Chondrocyte (in vitro differentiated cells): ENCODE results near the gene EEF1AKMT3. TPM values are rescaled to one million over a fixed set of nuclear protein-coding genes. Genes with fewer than 3 reads are reported as not detected.

ENCODE experiments used
- DNase-seq: peaks from one replicate; pipeline ENCODE4 v3.0.0; 2021; ENCODE audit warnings: mixed read lengths, low spot score
- H3K27ac Mint-ChIP-seq: one replicate; pipeline ENCODE4 v1.8.0; 2021; ENCODE audit warnings: mild to moderate bottlenecking, moderate library complexity, mixed read lengths; ENCODE audit not compliant: unreplicated experiment
- H3K27me3 Mint-ChIP-seq: 2 replicates; pipeline ENCODE4 v1.8.0; 2021; ENCODE audit warnings: low read depth, mixed read lengths
- H3K36me3 Mint-ChIP-seq: 2 replicates; pipeline ENCODE4 v1.8.0; 2021; ENCODE audit warnings: low read depth, mixed read lengths
- H3K4me1 Mint-ChIP-seq: 2 replicates; pipeline ENCODE4 v1.8.0; 2021; ENCODE audit warnings: low read depth, mild to moderate bottlenecking, mixed read lengths
- H3K4me3 Mint-ChIP-seq: one replicate; pipeline ENCODE4 v1.8.0; 2021; ENCODE audit warnings: mild to moderate bottlenecking, moderate library complexity, mixed read lengths; ENCODE audit not compliant: unreplicated experiment
- H3K9me3 Mint-ChIP-seq: 2 replicates; pipeline ENCODE4 v1.8.0; 2021; ENCODE audit warnings: low read depth, mixed read lengths
- total RNA-seq: library from RNA; stranded (reverse); gene quantifications from 3 replicates; pipeline ENCODE4 v1.2.1, GENCODE V29; 2021
- TF ChIP-seq, protein P1 (sequence below): fragments of 200-600 bp; sonication (generic); IDR thresholded peaks from 2 replicates; pipeline ENCODE4 v1.5.0; 2021; ENCODE audit warnings: antibody characterized with exemption, mild to moderate bottlenecking, moderate library complexity

Gene EEF1AKMT3
- total RNA-seq, 1 donor from 2014 or later, result 13.6 TPM

DNA sequence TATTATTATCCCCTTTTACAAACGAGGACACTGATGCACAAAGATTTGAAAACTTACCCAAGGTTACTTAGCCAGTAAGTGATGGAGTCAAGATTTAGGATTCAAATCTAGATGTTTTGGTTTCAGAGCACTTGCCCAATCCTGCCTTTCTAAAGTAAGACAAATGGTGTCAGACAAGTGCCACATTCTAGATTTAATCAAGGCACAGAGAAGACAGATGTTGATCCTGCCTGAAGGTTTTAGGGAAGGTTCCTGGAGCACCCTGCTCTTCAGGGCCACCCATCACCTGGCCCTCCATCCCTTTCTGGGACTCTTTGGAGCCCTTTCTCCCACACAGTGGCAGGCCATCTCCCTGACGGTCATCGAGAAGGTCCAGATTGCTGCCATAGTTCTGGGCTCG lies 14.6 kb upstream of the EEF1AKMT3 start:
- no peaks in the 10 kb centered on the region for H3K9me3 Mint-ChIP-seq
- H3K27ac Mint-ChIP-seq, result no peak overlapping the region
- no peak for DNase-seq
- peaks cover 22% of the 10 kb centered on the region for H3K4me1 Mint-ChIP-seq
- peaks cover 2% of the 10 kb centered on the region for H3K27me3 Mint-ChIP-seq
- TF ChIP-seq, protein P1, sequence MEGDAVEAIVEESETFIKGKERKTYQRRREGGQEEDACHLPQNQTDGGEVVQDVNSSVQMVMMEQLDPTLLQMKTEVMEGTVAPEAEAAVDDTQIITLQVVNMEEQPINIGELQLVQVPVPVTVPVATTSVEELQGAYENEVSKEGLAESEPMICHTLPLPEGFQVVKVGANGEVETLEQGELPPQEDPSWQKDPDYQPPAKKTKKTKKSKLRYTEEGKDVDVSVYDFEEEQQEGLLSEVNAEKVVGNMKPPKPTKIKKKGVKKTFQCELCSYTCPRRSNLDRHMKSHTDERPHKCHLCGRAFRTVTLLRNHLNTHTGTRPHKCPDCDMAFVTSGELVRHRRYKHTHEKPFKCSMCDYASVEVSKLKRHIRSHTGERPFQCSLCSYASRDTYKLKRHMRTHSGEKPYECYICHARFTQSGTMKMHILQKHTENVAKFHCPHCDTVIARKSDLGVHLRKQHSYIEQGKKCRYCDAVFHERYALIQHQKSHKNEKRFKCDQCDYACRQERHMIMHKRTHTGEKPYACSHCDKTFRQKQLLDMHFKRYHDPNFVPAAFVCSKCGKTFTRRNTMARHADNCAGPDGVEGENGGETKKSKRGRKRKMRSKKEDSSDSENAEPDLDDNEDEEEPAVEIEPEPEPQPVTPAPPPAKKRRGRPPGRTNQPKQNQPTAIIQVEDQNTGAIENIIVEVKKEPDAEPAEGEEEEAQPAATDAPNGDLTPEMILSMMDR, result no peak
- no peak overlapping the region for H3K4me3 Mint-ChIP-seq
- H3K36me3 Mint-ChIP-seq, result peaks cover 12% of the 10 kb centered on the region

DNA sequence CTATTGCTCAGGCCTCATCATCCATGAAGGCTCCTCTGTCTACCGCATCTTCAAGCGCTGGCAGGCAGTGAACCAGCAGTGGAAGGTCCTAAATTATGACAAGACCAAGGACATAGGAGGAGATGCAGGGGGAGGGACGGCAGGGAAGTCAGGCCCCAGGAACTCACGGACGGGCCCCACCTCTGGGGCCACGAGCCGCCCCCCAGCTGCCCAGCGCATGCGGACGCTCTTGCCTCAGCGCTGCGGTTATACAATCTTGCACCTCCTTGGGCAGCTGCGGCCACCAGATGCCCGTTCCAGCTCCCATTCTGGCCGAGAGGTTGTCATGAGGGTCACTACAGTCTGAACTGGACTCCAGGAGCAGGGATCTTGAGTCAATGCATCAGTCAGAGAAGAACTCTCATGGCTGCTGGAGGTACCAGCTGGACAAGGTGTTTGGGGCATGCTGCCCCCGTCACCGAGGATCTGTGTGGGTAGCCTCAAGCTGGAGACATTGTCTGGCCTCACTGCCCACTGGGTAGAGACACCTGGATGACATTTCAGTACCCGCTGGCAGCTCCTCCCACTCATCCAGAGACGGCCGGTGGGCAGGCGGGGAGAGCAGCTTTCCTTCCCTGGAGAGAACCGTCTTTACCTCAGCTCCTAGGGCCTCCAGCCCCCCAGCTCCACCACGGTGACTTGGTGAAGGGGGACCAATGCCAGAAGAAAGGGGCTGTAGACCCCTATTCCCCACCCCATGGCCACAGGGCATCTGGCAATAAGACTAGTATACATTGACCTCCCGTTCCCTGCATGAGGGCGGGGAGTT lies 13.7 kb upstream of the EEF1AKMT3 start:
- TF ChIP-seq, protein P1, result no peak
- no peak for DNase-seq
- Mint-ChIP-seq H3K4me1 (peaks cover 19% of the 10 kb centered on the region), H3K27ac (no peak overlapping the region), H3K36me3 (peaks cover 12% of the 10 kb centered on the region), H3K9me3 (no peaks in the 10 kb centered on the region), H3K27me3 (peaks cover 10% of the 10 kb centered on the region), H3K4me3 (no peak overlapping the region)

DNA sequence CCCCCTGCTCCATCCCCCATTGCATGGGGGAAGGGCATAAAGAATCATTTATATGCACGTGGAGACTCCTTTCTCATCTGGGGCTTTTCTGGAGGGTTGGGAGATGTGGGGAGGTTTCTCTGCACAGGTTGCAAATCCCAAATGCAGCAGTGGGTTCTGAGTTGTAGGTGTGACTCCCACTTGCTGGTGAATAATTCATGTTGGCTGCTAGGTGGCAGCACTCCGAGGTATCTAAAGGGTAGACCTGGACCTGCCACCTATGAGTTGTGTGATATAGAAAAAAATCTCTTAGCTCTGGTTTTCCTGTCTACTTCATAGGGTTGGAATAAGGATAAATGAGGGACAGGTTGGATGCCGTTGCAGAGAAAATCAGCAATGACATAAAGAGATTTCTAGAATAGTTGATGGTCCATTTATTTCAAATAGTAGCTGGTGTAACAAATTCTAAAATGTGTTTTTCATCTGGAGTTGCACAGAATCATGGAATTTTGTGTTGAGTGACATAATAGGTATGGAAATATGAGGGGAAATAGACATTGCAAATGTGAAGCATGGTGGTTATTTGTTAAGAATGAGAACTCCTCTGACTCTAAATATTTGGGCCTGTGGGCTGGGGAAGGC lies 12.9 kb upstream of the EEF1AKMT3 start:
- peaks cover 18% of the 10 kb centered on the region for H3K4me1 Mint-ChIP-seq
- H3K27me3 Mint-ChIP-seq, result peaks cover 18% of the 10 kb centered on the region
- no peak for DNase-seq
- no peaks in the 10 kb centered on the region for H3K9me3 Mint-ChIP-seq
- no peak overlapping the region for H3K27ac Mint-ChIP-seq
- H3K4me3 Mint-ChIP-seq, result no peak overlapping the region
- TF ChIP-seq, protein P1, result peak; percentile 70
- peaks cover 15% of the 10 kb centered on the region for H3K36me3 Mint-ChIP-seq

DNA sequence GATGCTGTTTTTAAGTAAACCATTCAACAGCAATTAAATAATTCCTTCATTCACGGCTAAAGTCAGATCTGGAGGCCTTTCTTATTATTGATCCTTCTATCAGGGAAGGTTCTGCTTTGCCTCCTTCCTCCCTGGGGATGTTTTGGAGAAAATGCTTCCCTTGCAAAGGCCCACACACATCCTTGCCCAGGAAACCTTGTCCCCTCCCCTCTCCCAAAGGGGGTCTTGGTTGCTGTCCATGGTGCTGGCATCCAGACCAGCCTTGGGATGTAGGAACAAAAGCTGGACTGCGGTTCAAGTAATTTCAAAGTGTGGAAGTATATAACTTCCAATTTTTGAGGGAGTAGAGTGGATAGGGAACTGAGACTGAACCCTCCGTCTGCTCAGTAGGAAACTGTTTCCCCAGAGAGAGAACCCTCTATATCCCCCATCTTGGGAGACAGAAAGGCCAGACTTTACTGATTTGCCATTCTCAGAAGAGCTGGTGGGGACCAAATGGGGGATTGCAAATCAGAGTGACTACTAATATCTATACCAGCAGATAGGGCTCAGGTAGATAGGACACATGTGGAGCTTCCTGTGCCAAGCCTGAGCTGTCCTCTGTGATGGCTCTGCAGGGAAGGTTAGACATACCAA lies 11.9 kb upstream of the EEF1AKMT3 start:
- Mint-ChIP-seq H3K27me3 (peaks cover 26% of the 10 kb centered on the region), H3K4me1 (peaks cover 23% of the 10 kb centered on the region), H3K27ac (no peak overlapping the region), H3K9me3 (no peaks in the 10 kb centered on the region), H3K4me3 (no peak overlapping the region), H3K36me3 (peaks cover 15% of the 10 kb centered on the region)
- no peak for DNase-seq
- TF ChIP-seq, protein P1, result no peak

DNA sequence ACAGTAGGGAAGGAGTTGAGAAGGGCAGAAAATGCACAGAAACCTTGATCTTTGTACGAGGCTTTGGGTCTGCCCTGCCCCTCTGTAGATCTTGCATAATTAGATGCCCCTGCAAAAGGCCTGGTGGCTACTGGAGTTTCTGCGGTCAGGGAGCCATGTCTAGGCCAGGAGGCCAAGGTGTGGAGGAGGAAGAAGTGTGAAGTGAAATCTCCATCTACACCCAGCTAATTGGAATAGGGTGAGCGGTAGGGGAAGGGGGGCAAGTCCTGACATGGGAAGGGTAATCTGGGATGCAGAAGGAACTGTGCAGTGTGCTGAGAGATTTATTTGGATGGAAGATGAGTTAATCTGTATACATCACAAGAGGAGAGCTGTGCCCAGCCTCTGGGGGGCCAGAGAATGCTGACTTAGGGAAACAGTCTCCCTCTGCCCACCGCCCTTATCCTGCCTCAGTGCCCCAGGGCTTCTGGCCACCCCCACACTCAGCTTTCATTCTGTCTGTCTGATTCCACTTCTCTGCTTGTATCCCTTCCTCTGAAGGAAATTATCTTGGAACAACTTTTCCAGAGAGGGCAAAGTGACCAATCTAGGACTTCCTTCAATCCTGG lies 10.9 kb upstream of the EEF1AKMT3 start:
- H3K27ac Mint-ChIP-seq, result no peak overlapping the region
- H3K36me3 Mint-ChIP-seq, result peaks cover 15% of the 10 kb centered on the region
- DNase-seq, result no peak
- TF ChIP-seq, protein P1, result no peak
- H3K4me3 Mint-ChIP-seq, result no peak overlapping the region
- H3K4me1 Mint-ChIP-seq, result peaks cover 25% of the 10 kb centered on the region
- peaks cover 32% of the 10 kb centered on the region for H3K27me3 Mint-ChIP-seq
- no peaks in the 10 kb centered on the region for H3K9me3 Mint-ChIP-seq
